KMS-11 (cell line): ENCODE measurements around the gene GOLGA6A.

ENCODE experiments used
- H2AFZ ChIP-seq: fragments of 200-600 bp; sonication (generic); 2 replicates; pipeline ENCODE4 v1.6.1; 2016; ENCODE audit warnings: antibody characterized with exemption, mixed run types, low read depth
- H3K27ac ChIP-seq: fragments of 200-600 bp; sonication (generic); 2 replicates; pipeline ENCODE4 v1.6.1; 2016; ENCODE audit warnings: mild to moderate bottlenecking, mixed run types
- H3K27me3 ChIP-seq: fragments of 200-600 bp; sonication (generic); 2 replicates; pipeline ENCODE4 v1.6.1; 2017; ENCODE audit warnings: mild to moderate bottlenecking, low read depth, mixed run types, moderate library complexity; ENCODE audit not compliant: insufficient read depth
- H3K36me3 ChIP-seq: fragments of 200-600 bp; sonication (generic); 2 replicates; pipeline ENCODE4 v1.6.1; 2017; ENCODE audit warnings: mild to moderate bottlenecking, mixed run types; ENCODE audit not compliant: insufficient read depth
- H3K4me1 ChIP-seq: fragments of 200-600 bp; sonication (generic); 2 replicates; pipeline ENCODE4 v1.6.1; 2016; ENCODE audit warnings: mild to moderate bottlenecking, low read depth, mixed run types; ENCODE audit not compliant: poor library complexity, severe bottlenecking
- H3K4me2 ChIP-seq: fragments of 200-600 bp; sonication (generic); 2 replicates; pipeline ENCODE4 v1.7.0; 2016; ENCODE audit warnings: mild to moderate bottlenecking, mixed run types
- H3K4me3 ChIP-seq: fragments of 200-600 bp; sonication (generic); IDR thresholded peaks from 2 replicates; pipeline ENCODE4 v1.6.1; 2017; ENCODE audit warnings: low read depth, low read length, mixed read lengths; ENCODE audit not compliant: insufficient read depth
- H3K79me2 ChIP-seq: fragments of 200-600 bp; sonication (generic); 2 replicates; pipeline ENCODE4 v1.6.1; 2016; ENCODE audit warnings: low read depth, mixed run types; ENCODE audit not compliant: insufficient read depth
- H3K9ac ChIP-seq: fragments of 200-600 bp; sonication (generic); 2 replicates; pipeline ENCODE4 v1.6.1; 2016; ENCODE audit warnings: mild to moderate bottlenecking, mixed run types
- H4K20me1 ChIP-seq: fragments of 200-600 bp; sonication (generic); 2 replicates; pipeline ENCODE4 v1.6.1; 2016; ENCODE audit warnings: mild to moderate bottlenecking, mixed run types; ENCODE audit not compliant: insufficient read depth
- TF ChIP-seq, protein P1 (sequence below): fragments of 200-600 bp; sonication (generic); conservative IDR thresholded peaks from 2 replicates; pipeline ENCODE4 v1.6.1; 2017; ENCODE audit warnings: low read depth, mild to moderate bottlenecking, antibody characterized with exemption, low read length, moderate library complexity, mixed read lengths

Gene GOLGA6A

GRCh38 chr15:74045184-74045583 is 37.2 kb downstream of the GOLGA6A start:
- no peaks in the 10 kb centered on the region for H4K20me1 ChIP-seq
- no peaks in the 10 kb centered on the region for H3K79me2 ChIP-seq
- no peaks in the 10 kb centered on the region for H3K36me3 ChIP-seq
- H3K4me3 ChIP-seq: no peak overlapping the region
- no peak overlapping the region for H3K9ac ChIP-seq
- H2AFZ ChIP-seq: no peak overlapping the region
- TF ChIP-seq, protein P1, sequence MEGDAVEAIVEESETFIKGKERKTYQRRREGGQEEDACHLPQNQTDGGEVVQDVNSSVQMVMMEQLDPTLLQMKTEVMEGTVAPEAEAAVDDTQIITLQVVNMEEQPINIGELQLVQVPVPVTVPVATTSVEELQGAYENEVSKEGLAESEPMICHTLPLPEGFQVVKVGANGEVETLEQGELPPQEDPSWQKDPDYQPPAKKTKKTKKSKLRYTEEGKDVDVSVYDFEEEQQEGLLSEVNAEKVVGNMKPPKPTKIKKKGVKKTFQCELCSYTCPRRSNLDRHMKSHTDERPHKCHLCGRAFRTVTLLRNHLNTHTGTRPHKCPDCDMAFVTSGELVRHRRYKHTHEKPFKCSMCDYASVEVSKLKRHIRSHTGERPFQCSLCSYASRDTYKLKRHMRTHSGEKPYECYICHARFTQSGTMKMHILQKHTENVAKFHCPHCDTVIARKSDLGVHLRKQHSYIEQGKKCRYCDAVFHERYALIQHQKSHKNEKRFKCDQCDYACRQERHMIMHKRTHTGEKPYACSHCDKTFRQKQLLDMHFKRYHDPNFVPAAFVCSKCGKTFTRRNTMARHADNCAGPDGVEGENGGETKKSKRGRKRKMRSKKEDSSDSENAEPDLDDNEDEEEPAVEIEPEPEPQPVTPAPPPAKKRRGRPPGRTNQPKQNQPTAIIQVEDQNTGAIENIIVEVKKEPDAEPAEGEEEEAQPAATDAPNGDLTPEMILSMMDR: no peak
- no peaks in the 10 kb centered on the region for H3K27me3 ChIP-seq
- no peak overlapping the region for H3K4me2 ChIP-seq
- H3K27ac ChIP-seq: no peak overlapping the region
- peaks cover 8% of the 10 kb centered on the region for H3K4me1 ChIP-seq

DNA sequence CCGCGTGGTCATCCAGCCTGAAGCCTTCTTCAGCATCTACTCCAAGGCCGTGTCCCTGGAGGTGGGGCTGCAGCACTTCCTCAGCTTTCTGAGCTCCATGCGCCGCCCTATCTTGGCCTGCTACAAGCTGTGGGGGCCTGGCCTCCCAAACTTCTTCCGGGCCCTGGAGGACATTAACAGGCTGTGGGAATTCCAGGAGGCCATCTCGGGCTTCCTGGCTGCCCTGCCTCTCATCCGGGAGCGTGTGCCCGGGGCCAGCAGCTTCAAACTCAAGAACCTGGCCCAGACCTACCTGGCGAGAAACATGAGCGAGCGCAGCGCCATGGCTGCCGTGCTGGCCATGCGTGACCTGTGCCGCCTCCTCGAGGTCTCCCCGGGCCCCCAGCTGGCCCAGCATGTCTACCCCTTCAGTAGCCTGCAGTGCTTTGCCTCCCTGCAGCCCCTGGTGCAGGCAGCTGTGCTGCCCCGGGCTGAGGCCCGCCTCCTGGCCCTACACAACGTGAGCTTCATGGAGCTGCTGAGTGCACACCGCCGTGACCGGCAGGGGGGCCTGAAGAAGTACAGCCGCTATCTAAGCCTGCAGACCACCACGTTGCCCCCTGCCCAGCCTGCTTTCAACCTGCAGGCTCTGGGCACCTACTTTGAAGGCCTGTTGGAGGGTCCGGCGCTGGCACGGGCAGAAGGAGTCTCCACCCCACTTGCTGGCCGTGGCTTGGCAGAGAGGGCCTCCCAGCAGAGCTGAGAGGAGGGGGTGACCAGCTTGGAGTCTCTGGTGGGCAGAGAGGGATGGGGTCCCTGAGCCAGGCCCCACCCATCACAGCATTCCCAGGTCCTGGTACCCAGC is 37.9 kb downstream of the GOLGA6A start:
- no peak overlapping the region for H2AFZ ChIP-seq
- H4K20me1 ChIP-seq: no peaks in the 10 kb centered on the region
- TF ChIP-seq, protein P1: no peak
- H3K4me1 ChIP-seq: peaks cover 8% of the 10 kb centered on the region
- H3K36me3 ChIP-seq: no peaks in the 10 kb centered on the region
- no peak overlapping the region for H3K4me2 ChIP-seq
- H3K27ac ChIP-seq: no peak overlapping the region
- no peak overlapping the region for H3K4me3 ChIP-seq
- no peaks in the 10 kb centered on the region for H3K79me2 ChIP-seq
- no peak overlapping the region for H3K9ac ChIP-seq
- H3K27me3 ChIP-seq: no peaks in the 10 kb centered on the region

- no peaks in the 10 kb centered on the region for H3K79me2 ChIP-seq
These were observed 38.7 kb downstream of the GOLGA6A start for GRCh38 chr15:74043425-74044266.

DNA sequence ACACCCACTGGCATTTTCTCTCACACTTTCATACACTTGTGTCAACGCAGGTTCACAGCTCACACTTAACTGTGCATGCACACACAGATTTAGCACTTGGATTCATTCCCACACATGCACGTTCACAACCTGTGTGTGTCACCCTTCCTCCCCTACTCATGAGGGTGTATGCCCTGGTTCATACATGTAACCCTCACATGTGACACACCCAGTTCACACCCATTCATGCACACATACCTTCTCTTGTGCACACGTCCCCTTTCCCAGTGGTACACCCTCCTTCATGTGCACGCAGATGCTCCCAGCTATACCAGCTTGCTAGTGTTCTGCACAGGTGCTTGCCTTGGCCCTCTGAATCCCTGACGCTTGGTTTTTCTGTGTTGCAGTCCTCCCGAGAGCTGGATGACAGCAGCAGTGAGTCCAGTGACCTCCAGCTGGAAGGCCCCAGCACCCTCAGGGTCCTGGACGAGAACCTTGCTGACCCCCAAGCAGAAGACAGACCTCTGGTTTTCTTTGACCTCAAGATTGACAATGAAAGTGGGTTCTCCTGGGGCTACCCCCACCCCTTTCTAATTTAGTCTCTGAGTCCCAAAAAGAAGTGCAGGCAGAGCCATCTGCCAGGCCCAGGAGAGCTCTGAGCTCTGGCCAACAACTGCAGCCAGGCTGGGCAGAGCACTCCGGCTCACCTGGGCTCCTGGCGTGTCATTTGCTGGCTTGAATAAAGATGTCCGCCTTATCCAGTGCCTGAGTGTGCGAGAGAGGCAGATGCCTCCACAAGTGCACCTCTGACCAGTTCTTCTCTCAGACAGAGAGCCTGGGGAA is 39.5 kb downstream of the GOLGA6A start:
- Histone ChIP-seq H3K36me3 (no peaks in the 10 kb centered on the region), H2AFZ (no peak overlapping the region), H3K4me2 (no peak overlapping the region), H3K27me3 (no peaks in the 10 kb centered on the region), H3K4me3 (no peak overlapping the region), H3K4me1 (no peaks in the 10 kb centered on the region), H3K9ac (no peak overlapping the region), H4K20me1 (no peaks in the 10 kb centered on the region), H3K27ac (no peak overlapping the region), H3K79me2 (no peaks in the 10 kb centered on the region)
- TF ChIP-seq, protein P1: no peak

More at GRCh38 chr15:74043425-74044266, 38.7 kb downstream of the GOLGA6A start:
- Histone ChIP-seq H3K36me3 (no peaks in the 10 kb centered on the region), H3K4me3 (no peak overlapping the region), H3K27me3 (no peaks in the 10 kb centered on the region), H3K4me2 (no peak overlapping the region), H3K9ac (no peak overlapping the region), H3K27ac (no peak overlapping the region), H3K4me1 (peaks cover 5% of the 10 kb centered on the region), H4K20me1 (no peaks in the 10 kb centered on the region), H2AFZ (no peak overlapping the region)
- TF ChIP-seq, protein P1: no peak
